HG03108 (cell line): ENCODE measurements around the gene VWA5B1.
"Not testable (repeated sequence)": the region's sequence is repeated elsewhere in the genome, so short reads cannot be mapped to it uniquely, and the experiment has no call there.

Experiments
- ATAC-seq: cut with Tn5 transposase; IDR thresholded peaks from one replicate; pipeline ENCODE4 v1.9.1; 2021; ENCODE audit warnings: moderate library complexity; ENCODE audit not compliant: unreplicated experiment

VWA5B1 gene

GRCh38 chr1:20280341-20280740 lies 10.3 kb upstream of the VWA5B1 start:
- ATAC-seq: no peak

GRCh38 chr1:20280906-20281305 lies 9.8 kb upstream of the VWA5B1 start:
- ATAC-seq: no peak

GRCh38 chr1:20281801-20282200 lies 8.9 kb upstream of the VWA5B1 start:
- no peak for ATAC-seq

GRCh38 chr1:20282533-20282932 lies 8.1 kb upstream of the VWA5B1 start:
- ATAC-seq: no peak

GRCh38 chr1:20284046-20284445 lies 6.6 kb upstream of the VWA5B1 start:
- no peak for ATAC-seq

- no peak for ATAC-seq
Observed at GRCh38 chr1:20284625-20285024, 6.0 kb upstream of the VWA5B1 start.

- no peak for ATAC-seq
Observed at GRCh38 chr1:20285510-20285909, 5.2 kb upstream of the VWA5B1 start.

GRCh38 chr1:20287696-20288095 lies 3.0 kb upstream of the VWA5B1 start:
- not testable (repeated sequence) for ATAC-seq

- ATAC-seq: no peak
Observed at GRCh38 chr1:20291645-20292084, 990 bp downstream of the VWA5B1 start.

- ATAC-seq: no peak
Observed at GRCh38 chr1:20298626-20299025, 8.0 kb downstream of the VWA5B1 start.

- no peak for ATAC-seq
Observed at GRCh38 chr1:20301463-20302107, 10.9 kb downstream of the VWA5B1 start.

GRCh38 chr1:20302108-20302471 lies 11.4 kb downstream of the VWA5B1 start:
- ATAC-seq: no peak

- ATAC-seq: no peak
Observed at GRCh38 chr1:20307026-20307425, 16.4 kb downstream of the VWA5B1 start.

- no peak for ATAC-seq
Observed at GRCh38 chr1:20308569-20308968, 17.9 kb downstream of the VWA5B1 start.

- no peak for ATAC-seq
Observed at GRCh38 chr1:20311289-20311688, 20.6 kb downstream of the VWA5B1 start.

- no peak for ATAC-seq
Observed at GRCh38 chr1:20312310-20312709, 21.6 kb downstream of the VWA5B1 start.

- ATAC-seq: no peak
Observed at GRCh38 chr1:20312818-20313217, 22.1 kb downstream of the VWA5B1 start.

GRCh38 chr1:20317471-20317870 lies 26.8 kb downstream of the VWA5B1 start:
- ATAC-seq: no peak

- no peak for ATAC-seq
Observed at GRCh38 chr1:20318521-20318920, 27.8 kb downstream of the VWA5B1 start.

- no peak for ATAC-seq
Observed at GRCh38 chr1:20318971-20319370, 28.3 kb downstream of the VWA5B1 start.

GRCh38 chr1:20319456-20320220 lies 29.0 kb downstream of the VWA5B1 start:
- no peak for ATAC-seq

GRCh38 chr1:20320704-20321103 lies 30.0 kb downstream of the VWA5B1 start:
- no peak for ATAC-seq

GRCh38 chr1:20321573-20321972 lies 30.9 kb downstream of the VWA5B1 start:
- no peak for ATAC-seq
